Spleen (tissue), 11 donors: ENCODE data around the gene VPS35. TPM values are rescaled to one million over a fixed set of nuclear protein-coding genes. Genes with fewer than 3 reads are reported as not detected.
A peak's percentile ranks its signal among the peaks of the same experiment; 100 is the strongest.

ENCODE experiments used
- DNase-seq: peaks from one replicate; pipeline ENCODE4 v3.0.0-alpha.2; 2020
- H3K27ac ChIP-seq, 8 donors: fragments of 200-600 bp; sonication (generic) in 7 of 8; 1 replicate in 4 of 8; 2 replicates in 4 of 8; pipeline versions ENCODE4 v1.5.0 to v1.8.0; 2016 to 2021; ENCODE audit warnings: inconsistent platforms in 4 of 8, mild to moderate bottlenecking in 4 of 8, moderate library complexity in 1 of 8
- H3K27me3 ChIP-seq, 7 donors: fragments of 200-600 bp; sonication (generic) in 6 of 7; replicated peaks in 1 of 7; 1 replicate in 4 of 7; 2 replicates in 3 of 7; pipeline versions ENCODE4 v1.5.0 to v1.8.0; 2016 to 2021; ENCODE audit warnings: inconsistent platforms in 3 of 7, mild to moderate bottlenecking in 1 of 7
- H3K36me3 ChIP-seq, 6 donors: fragments of 200-600 bp; sonication (generic) in 5 of 6; 1 replicate in 4 of 6; 2 replicates in 2 of 6; pipeline versions ENCODE4 v1.5.0 to v1.8.0; 2016 to 2021; ENCODE audit warnings: inconsistent platforms in 2 of 6
- H3K4me1 ChIP-seq, 6 donors: fragments of 200-600 bp; sonication (generic) in 5 of 6; 1 replicate in 3 of 6; 2 replicates in 3 of 6; pipeline versions ENCODE4 v1.5.0 to v1.8.0; 2016 to 2021; ENCODE audit warnings: inconsistent platforms in 3 of 6
- H3K4me3 ChIP-seq, 8 donors: fragments of 200-600 bp; sonication (generic) in 7 of 8; 1 replicate in 4 of 8; 2 replicates in 4 of 8; pipeline versions ENCODE4 v1.5.0 to v1.8.0; 2016 to 2021; ENCODE audit warnings: inconsistent platforms in 4 of 8, mild to moderate bottlenecking in 4 of 8, moderate library complexity in 2 of 8
- H3K9me3 ChIP-seq, 8 donors: fragments of 200-600 bp; sonication (generic) in 7 of 8; 1 replicate in 4 of 8; 2 replicates in 4 of 8; pipeline versions ENCODE4 v1.5.0 to v1.8.0; 2016 to 2021; ENCODE audit warnings: inconsistent platforms in 4 of 8
- POLR2A ChIP-seq, 3 donors: fragments of 450-650 bp; IDR thresholded peaks; one replicate each; pipeline ENCODE4 v1.5.1; 2017; ENCODE audit warnings: antibody characterized with exemption in 3 of 3, mild to moderate bottlenecking in 1 of 3
- POLR2AphosphoS5 ChIP-seq, 3 donors: sonication (generic); formaldehyde crosslinking; IDR thresholded peaks; one replicate each; pipeline ENCODE4 v1.5.1; 2017; ENCODE audit warnings: antibody characterized with exemption in 3 of 3
- WGBS, 5 donors: extraction: QIAGEN DNeasy Blood & Tissue Kit in 3 of 5; methylation state at CpG; one replicate each; pipeline versions ENCODE4 v1.1.5 to v1.1.7; 2013 to 2018; 5-methylcytosine and 5-hydroxymethylcytosine counted together
- intact Hi-C: fragments of 100-400 bp; cut with DNase I; formaldehyde crosslinking; loops from one replicate; pipeline ENCODE4 v1.15.0; 2023; ENCODE audit warnings: low total_unique reads
- polyA plus RNA-seq, 3 donors: library from polyadenylated mRNA; stranded (reverse); fragments of 200-250 nt; gene quantifications; one replicate each; pipeline ENCODE4 v1.2.1, GENCODE V29; 2013
- total RNA-seq, 7 donors: library from RNA; depleted of rRNA in 3 of 7; stranded (reverse); fragments of >200 nt in 3 of 7; fragmentation: NEBNext Ultra II Directional in 4 of 7; extraction: Animal tissue kit (Norgen Biotek cat#: 25700) in 4 of 7; gene quantifications; one replicate each; pipeline versions ENCODE4 v1.1.0 to v1.2.1, GENCODE V29; 2016 to 2021
- TF ChIP-seq, protein P1 (sequence below), 11 experiments: fragments of 200-600 bp in 7 of 11; fragments of 450-650 bp in 4 of 11; sonication (generic) in 4 of 11; IDR thresholded peaks in 8 of 11; conservative IDR thresholded peaks in 3 of 11; 1 replicate in 7 of 11; 2 replicates in 4 of 11; pipeline versions ENCODE4 v1.4.0 to v1.8.0; 2016 to 2021; ENCODE audit warnings: antibody characterized with exemption in 11 of 11, inconsistent platforms in 4 of 11, mild to moderate bottlenecking in 1 of 11
- donor health status: healthy with polysubstance abuse.
- donor health status: DM: no; HTN: no; CAD: no; lungs with moderate emphysema.
- donor health status: DM: no; HTN: no; CAD: no.
- donor health status: Bipolar disorder and iron deficiency.
- donor health status: healthy.
- donor health status: DM: no; HTN: no; CAD: no.
- donor health status: DM: yes; HTN: yes; CAD: no.

The VPS35 gene
- total and polyA plus RNA-seq, 10 donors: 18.1 to 111 (median 82.6) TPM

DNA sequence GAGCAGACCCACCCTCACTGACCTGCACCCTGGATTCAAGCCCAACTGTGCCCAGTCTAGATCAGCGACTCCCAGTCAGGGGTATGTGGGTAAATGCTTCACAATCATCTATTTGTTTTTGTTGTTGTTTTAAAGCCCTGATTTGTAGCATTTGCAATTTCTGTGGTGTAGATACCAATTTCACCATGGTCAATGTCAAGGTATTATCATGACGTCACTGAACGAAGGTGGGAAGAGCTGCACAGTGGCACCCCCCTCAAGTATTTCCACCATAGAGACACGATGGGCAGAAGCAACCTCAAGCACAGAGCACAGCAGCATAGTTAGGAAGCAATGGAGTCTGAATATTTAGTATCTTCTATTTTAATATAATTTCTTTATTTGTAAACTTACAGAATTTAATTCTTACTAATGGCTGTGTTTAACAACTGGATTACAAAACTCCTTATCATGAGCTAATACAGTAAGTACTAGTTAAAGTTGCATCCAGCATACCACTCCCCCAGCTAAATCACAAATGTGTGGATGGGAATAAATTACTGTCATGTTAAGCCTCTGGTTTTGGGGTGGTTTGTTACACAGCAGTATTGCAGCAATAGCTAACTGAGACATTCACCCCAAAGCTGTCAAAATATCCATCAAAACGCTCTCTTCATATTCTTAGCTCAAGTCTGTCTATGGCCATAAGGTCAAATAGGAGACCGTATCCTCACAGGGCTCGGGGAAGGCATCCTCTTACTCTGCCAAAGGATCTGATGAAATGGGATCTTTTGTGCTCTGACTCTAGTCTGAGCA lies 26.0 kb upstream of the VPS35 start:
- intact Hi-C loops: no loop called here
- no peaks in the 10 kb centered on the region for H3K36me3 ChIP-seq
- DNase-seq: no peak
- no peak overlapping the region for H3K27ac ChIP-seq
- no peaks in the 10 kb centered on the region for H3K27me3 ChIP-seq
- no peak overlapping the region for H3K4me3 ChIP-seq
- peaks cover 0 to 31% (median 14%) of the 10 kb centered on the region in 6 donors for H3K4me1 ChIP-seq
- WGBS, 5 donors: 89 to 94% (median 91%) methylated on average over 7 of the region's 7 CpGs
- H3K9me3 ChIP-seq: no peaks in the 10 kb centered on the region
- TF ChIP-seq, protein P1, sequence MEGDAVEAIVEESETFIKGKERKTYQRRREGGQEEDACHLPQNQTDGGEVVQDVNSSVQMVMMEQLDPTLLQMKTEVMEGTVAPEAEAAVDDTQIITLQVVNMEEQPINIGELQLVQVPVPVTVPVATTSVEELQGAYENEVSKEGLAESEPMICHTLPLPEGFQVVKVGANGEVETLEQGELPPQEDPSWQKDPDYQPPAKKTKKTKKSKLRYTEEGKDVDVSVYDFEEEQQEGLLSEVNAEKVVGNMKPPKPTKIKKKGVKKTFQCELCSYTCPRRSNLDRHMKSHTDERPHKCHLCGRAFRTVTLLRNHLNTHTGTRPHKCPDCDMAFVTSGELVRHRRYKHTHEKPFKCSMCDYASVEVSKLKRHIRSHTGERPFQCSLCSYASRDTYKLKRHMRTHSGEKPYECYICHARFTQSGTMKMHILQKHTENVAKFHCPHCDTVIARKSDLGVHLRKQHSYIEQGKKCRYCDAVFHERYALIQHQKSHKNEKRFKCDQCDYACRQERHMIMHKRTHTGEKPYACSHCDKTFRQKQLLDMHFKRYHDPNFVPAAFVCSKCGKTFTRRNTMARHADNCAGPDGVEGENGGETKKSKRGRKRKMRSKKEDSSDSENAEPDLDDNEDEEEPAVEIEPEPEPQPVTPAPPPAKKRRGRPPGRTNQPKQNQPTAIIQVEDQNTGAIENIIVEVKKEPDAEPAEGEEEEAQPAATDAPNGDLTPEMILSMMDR (IDR thresholded peaks at IDR 0.05 in 8 of 11, conservative IDR thresholded peaks at IDR 0.05 in 3 of 11): no peak
- no peak for TF ChIP-seq POLR2A (IDR thresholded peaks at IDR 0.05)
- TF ChIP-seq POLR2AphosphoS5 (IDR thresholded peaks at IDR 0.05): no peak

DNA sequence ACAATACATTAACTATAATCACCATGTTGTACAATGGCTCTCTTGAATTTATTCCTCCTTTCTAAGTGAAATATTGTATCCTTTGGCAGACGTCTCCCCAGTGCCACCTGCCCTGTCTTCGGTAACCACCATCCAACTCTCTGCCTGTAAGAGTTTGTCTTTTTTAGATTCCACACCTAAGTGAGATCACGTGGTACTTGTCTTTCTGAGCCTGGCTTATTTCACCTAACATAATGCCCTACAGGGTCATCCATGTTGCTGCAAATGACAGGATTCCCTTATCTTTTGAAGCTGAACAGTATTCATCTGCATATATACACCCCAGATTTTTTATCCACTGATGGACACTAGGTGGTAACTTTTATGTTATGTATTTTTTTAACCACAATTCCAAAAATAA lies 24.7 kb upstream of the VPS35 start:
- Histone ChIP-seq H3K4me1 (peaks cover 0 to 31% (median 14%) of the 10 kb centered on the region in 6 donors), H3K4me3 (no peak overlapping the region), H3K27ac (no peak overlapping the region), H3K27me3 (no peaks in the 10 kb centered on the region), H3K36me3 (no peaks in the 10 kb centered on the region), H3K9me3 (no peaks in the 10 kb centered on the region)
- TF ChIP-seq POLR2A (IDR thresholded peaks at IDR 0.05): no peak
- TF ChIP-seq POLR2AphosphoS5 (IDR thresholded peaks at IDR 0.05): no peak
- TF ChIP-seq, protein P1 (IDR thresholded peaks at IDR 0.05 in 8 of 11, conservative IDR thresholded peaks at IDR 0.05 in 3 of 11): no peak
- 67 to 81% (median 74%) methylated on average over 3 of the region's 3 CpGs for WGBS, 5 donors
- no peak for DNase-seq
- intact Hi-C loops: no loop called here

DNA sequence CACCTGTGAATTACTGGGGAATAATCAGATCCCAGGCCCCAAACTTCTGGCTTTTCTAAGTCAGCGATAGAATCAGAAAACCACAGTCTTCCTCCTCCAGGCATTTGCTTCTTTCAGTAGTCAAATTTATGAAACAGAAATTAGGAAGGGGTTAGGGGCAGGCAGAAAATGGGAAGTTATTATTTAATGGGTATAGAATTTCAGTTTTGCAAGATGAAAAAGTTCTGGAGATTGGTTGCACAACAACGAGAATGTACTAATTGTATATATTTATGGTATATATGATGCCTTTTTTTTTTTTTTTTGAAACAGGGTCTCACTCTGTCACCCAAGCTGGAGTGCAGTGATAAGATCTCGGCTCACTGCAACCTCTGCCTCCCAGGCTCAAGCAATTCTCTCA lies 23.9 kb upstream of the VPS35 start:
- peaks cover 0 to 31% (median 14%) of the 10 kb centered on the region in 6 donors for H3K4me1 ChIP-seq
- H3K27ac ChIP-seq: peak overlapping the region in 3 of 8 donors; percentile 33 to 41 (median 36)
- TF ChIP-seq, protein P1 (IDR thresholded peaks at IDR 0.05 in 8 of 11, conservative IDR thresholded peaks at IDR 0.05 in 3 of 11): no peak
- no peak for TF ChIP-seq POLR2A (IDR thresholded peaks at IDR 0.05)
- no peak for TF ChIP-seq POLR2AphosphoS5 (IDR thresholded peaks at IDR 0.05)
- no peaks in the 10 kb centered on the region for H3K36me3 ChIP-seq
- DNase-seq: no peak
- H3K9me3 ChIP-seq: no peaks in the 10 kb centered on the region
- H3K27me3 ChIP-seq: no peaks in the 10 kb centered on the region
- no peak overlapping the region for H3K4me3 ChIP-seq
- WGBS, 5 donors: 24 to 51% (median 32%) methylated on average over 3 of the region's 3 CpGs
- intact Hi-C loops: no loop called here
